Amniotic epithelial cell (primary cell): ENCODE measurements around the gene SEC22C.
"Not testable (repeated sequence)": the region's sequence is repeated elsewhere in the genome, so short reads cannot be mapped to it uniquely, and the experiment has no call there.

Experiments
- DNase-seq: peaks from one replicate; pipeline ENCODE4 v3.0.0-alpha.2; 2010; ENCODE audit warnings: low read depth

The SEC22C gene

DNA sequence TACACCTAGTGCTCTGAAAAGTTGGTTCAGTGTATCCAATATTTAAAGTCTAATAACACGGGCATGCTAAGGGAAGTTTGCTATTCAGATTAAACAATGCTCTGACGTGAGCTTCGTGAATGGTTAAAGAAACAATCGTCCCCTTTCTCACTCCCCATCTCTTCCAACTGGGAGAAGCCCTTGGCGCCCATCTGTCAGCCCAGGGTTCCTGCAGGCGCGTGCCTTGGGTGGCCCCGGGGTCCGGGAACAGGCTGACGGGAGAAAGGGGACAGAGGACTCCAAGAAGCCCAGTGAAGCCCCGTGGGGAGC, 413 bp downstream of the SEC22C start:
- DNase-seq, result no peak

DNA sequence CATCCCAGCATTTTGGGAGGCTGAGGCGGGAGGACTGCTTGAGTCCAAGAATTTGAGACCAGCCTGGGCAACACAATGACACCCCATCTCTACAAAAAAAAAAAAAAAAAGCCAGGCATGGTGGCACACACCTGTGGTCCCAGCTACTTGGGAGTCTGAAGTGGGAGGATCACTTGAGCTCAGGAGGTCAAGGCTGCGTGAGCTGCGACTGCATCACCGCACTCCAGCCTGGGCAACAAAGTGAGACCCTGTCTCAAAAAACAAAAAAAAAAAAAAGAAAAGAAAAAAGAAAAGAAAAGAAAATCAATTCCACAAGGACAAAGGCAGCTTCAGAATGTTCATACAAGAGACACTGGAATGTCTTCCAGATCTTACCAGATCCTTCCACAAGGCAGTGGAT, 2.4 kb downstream of the SEC22C start:
- not testable (repeated sequence) for DNase-seq

- no peak for DNase-seq
Measured at GRCh38 chr3:42578054-42578453, 3.7 kb downstream of the SEC22C start.

GRCh38 chr3:42575137-42575741, 6.5 kb downstream of the SEC22C start:
- no peak for DNase-seq

- peak; percentile 54 for DNase-seq
Measured at GRCh38 chr3:42572278-42572677, 9.5 kb downstream of the SEC22C start.

- DNase-seq, result no peak
Measured at GRCh38 chr3:42569593-42570142, 12.1 kb downstream of the SEC22C start.

GRCh38 chr3:42562047-42562907, 19.5 kb downstream of the SEC22C start:
- DNase-seq, result peak; percentile 38

- DNase-seq, result no peak
Measured at GRCh38 chr3:42557854-42558253, 23.9 kb downstream of the SEC22C start.

- DNase-seq, result not testable (repeated sequence)
Measured at GRCh38 chr3:42556817-42557216, 24.9 kb downstream of the SEC22C start.

GRCh38 chr3:42556089-42556632, 25.6 kb downstream of the SEC22C start:
- peak; percentile 5 for DNase-seq

- no peak for DNase-seq
Measured at GRCh38 chr3:42552830-42553229, 28.9 kb downstream of the SEC22C start.

GRCh38 chr3:42550250-42550649, 31.5 kb downstream of the SEC22C start:
- no peak for DNase-seq

GRCh38 chr3:42549131-42549530, 32.6 kb downstream of the SEC22C start:
- no peak for DNase-seq

GRCh38 chr3:42547401-42547945, 34.3 kb downstream of the SEC22C start:
- DNase-seq, result peak; percentile 31

DNA sequence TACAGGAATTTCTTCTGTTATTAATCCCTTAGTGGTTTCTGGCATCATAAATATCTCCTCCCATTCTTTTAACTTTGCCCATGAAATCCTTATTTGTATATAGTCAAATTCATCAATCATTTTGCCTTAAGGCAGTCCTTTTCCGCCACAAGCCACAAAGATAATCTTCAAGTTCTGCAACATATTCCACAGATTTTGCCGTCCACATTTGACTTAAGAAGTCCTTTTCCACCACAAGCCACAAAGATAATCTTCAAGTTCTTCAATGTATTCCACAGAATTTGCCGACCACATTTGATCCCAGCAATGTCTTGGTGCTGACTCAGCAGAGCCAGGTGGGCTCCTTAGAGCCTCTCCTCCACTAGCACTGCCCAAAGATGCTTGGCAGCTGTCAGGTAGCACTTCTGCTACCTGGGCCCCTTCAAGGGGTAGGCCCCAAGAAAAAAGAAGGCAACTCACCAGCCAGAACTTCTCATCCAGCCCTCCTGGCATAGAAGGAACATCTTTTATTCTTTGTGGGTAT, 35.0 kb downstream of the SEC22C start:
- peak; percentile 87 for DNase-seq

- DNase-seq, result no peak
Measured at GRCh38 chr3:42545284-42545900, 36.4 kb downstream of the SEC22C start.

DNA sequence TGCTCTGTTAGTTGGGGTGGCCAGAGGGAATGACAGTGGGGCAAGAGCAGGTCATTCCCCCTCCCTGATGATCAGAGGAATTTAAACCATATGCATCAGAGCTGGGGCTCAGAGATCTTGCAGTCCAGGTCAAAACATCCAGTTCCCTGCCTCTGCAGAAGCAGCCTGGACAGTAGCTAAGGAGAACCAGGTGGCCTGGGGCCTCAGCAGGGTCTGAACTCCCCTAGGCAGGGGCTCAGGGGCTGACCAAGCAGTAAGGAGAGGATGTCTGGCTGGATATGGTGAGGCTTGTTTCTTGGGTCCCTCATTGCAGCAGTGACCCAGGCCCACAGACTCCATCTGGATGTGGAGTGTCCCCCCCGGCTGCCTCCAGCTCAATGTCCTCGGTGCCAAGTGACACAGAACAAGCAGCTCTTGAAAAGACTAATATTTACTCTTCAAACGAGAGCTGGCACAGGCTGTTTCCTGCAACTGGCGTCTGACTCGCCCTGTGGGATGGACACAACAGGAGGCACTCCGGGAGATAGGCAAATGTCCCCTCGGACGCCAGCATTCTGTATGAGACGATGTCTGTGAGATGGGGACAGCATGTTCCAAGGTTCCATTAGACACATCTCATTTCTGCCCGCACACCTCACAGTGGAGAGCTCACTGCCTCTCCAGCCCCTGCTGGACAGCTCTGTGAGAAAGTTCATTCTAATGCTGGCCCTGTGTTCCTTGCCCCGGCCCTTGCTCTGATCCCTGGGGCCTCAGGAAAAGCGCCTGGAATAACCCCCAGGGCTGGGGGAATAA, 37.1 kb downstream of the SEC22C start:
- no peak for DNase-seq

DNA sequence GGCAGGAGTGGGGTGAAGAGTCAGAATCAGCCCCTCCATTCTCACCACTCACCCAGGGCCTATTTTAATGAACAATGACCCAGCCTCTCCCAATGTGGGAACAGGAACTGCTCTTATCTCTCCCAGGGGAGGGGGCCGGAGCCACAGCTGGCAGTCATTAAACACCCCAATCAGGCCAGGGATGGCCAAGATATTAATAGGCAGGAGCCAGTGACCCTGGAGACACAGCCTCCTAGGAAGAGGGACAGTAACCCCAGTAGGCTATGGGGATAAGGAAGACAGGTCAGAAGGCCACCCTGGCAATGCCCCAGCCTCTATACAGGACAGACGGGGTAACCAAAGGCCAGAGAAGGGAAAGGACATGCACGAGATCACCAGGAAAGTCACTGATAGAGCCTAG, 40.7 kb downstream of the SEC22C start:
- DNase-seq, result no peak

DNA sequence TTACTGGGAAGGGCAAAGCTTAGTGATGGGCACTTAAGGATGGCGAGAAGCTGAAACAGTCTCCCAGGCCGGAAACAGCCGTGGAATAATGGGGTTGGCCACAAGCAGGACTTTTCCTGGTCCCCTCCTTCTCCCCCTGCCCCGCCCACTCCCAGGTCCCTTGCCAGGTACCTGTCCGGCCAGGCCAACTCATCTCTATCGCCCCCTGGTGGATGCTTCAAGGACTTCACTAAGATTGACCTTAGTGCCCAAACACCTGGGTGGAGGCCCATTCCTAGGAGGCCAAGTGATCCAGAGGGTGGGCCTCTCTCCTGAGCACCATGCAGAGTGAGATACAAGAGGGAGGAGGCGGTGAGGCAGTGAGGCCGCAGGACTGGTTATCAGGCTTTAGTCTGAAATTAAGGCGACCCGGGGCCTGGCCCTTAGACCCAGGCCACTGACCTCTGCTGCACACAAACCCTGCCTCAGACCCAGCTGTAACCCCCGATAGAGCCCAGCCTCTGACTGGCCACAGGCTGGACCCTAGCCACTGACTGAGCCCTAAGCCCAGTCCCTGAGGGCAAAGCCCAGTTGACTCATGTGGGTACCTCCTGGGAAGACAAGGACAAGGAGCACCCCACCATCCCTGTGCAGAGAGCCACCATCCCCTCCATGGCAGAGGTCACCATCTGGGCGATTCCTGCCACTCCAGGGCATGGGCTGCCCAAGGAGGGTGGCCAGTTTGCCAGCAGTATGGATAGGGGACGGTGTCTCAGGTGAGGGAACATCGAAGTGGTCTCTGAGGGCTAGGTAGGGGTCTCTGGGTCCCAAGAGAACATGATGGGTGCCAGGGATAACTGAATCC, 41.7 kb downstream of the SEC22C start:
- no peak for DNase-seq

DNA sequence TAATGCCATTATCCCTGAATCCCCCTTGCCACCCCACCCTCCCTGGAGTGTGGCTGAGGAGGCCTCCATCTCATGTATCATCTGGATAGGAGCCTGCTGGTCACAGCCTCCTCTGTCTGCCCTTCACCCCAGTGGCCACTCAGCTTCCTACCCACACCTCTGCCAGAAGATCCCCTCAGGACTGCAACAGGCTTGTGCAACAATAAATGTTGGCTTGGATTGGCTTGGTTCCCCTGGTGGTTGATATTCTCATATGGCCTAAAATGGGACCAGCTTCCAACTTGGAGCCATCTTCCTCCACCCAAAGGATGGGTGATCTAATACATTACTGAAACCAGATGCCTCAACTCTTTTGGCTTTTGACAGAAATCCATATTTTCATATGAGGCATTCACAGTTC, 44.4 kb downstream of the SEC22C start:
- DNase-seq, result no peak
